BJ (cell line): ENCODE results near the gene MYOF. TPM values are rescaled to one million over a fixed set of nuclear protein-coding genes. Genes with fewer than 3 reads are reported as not detected.
A peak's percentile ranks its signal among the peaks of the same experiment; 100 is the strongest.

Source experiments
- CTCF ChIA-PET: fragments of 350-600 bp; formaldehyde crosslinking; extraction: SDS; loops from one replicate; lab custom pipeline; 2021; ENCODE audit warnings: antibody characterized with exemption, inconsistent platforms; lab: Yijun Ruan, JAX
- POLR2A ChIA-PET: fragments of 300-600 bp; sonication (Branson Sonifier 250); formaldehyde crosslinking; extraction: SDS; loops from one replicate; lab custom pipeline; 2021; ENCODE audit warnings: antibody characterized with exemption; lab: Charles Lee
- DNase-seq: peaks from one replicate; pipeline ENCODE4 v3.0.0-alpha.2; 2011; ENCODE audit warnings: low read depth
- H3K27me3 ChIP-seq: 2 replicates; pipeline ENCODE4 v1.6.0; 2011; ENCODE audit warnings: low read length; ENCODE audit not compliant: control insufficient read depth, insufficient read depth
- H3K36me3 ChIP-seq: 2 replicates; pipeline ENCODE4 v1.5.1; 2011; ENCODE audit warnings: low read length; ENCODE audit not compliant: control insufficient read depth, insufficient read depth
- H3K4me3 ChIP-seq: 2 replicates; pipeline ENCODE4 v1.5.1; 2011; ENCODE audit warnings: low read depth, mild to moderate bottlenecking, control low read depth, low read length
- polyA plus RNA-seq: library from polyadenylated mRNA; depleted of rRNA; stranded (reverse); fragments of >200 nt; gene quantifications from 2 replicates; pipeline ENCODE4 v1.2.3, GENCODE V29; 2011
- TF ChIP-seq, protein P1 (sequence below): IDR thresholded peaks from 2 replicates; pipeline ENCODE4 v1.5.1; 2011; ENCODE audit warnings: low read depth, mild to moderate bottlenecking, control low read depth, inconsistent platforms, low read length, moderate library complexity; ENCODE audit not compliant: insufficient read depth

The MYOF gene
- polyA plus RNA-seq, 1 experiment = 355 TPM

DNA sequence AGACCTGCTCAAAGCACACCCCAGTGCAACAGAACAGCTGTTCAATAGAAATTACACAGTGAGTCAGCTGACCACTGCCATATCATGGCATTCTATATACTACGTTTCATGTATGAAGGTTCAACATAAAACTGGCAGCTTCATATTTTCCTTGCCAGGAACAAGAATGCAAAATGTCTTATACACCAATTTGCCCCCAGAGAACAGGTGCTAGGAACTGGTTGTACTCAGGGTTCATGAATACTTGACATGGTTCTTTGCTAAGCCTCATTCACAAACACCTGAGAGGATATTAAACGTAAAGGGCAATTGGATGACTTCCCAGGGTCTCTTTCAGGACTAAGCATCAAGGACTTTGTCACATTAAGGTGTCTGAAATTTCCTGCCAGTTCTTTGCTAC lies 6.9 kb downstream of the MYOF start:
- no peak for DNase-seq
- TF ChIP-seq, protein P1, sequence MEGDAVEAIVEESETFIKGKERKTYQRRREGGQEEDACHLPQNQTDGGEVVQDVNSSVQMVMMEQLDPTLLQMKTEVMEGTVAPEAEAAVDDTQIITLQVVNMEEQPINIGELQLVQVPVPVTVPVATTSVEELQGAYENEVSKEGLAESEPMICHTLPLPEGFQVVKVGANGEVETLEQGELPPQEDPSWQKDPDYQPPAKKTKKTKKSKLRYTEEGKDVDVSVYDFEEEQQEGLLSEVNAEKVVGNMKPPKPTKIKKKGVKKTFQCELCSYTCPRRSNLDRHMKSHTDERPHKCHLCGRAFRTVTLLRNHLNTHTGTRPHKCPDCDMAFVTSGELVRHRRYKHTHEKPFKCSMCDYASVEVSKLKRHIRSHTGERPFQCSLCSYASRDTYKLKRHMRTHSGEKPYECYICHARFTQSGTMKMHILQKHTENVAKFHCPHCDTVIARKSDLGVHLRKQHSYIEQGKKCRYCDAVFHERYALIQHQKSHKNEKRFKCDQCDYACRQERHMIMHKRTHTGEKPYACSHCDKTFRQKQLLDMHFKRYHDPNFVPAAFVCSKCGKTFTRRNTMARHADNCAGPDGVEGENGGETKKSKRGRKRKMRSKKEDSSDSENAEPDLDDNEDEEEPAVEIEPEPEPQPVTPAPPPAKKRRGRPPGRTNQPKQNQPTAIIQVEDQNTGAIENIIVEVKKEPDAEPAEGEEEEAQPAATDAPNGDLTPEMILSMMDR = no peak
- no peak overlapping the region for H3K4me3 ChIP-seq
- ChIA-PET CTCF (interaction anchor here (0.6 to 3.3 kb wide), 4 partner anchors 9 to 122 kb away, joined by 3 to 14 read pairs (median 4); no protein-coding TSS in a partner anchor), POLR2A (interaction anchor here (1.2 kb wide), 1 partner anchor 9 kb away, joined by 4 read pairs; no protein-coding TSS in a partner anchor)
- peaks cover 2% of the 10 kb centered on the region; the same call in 1 of the 2 replicates for H3K36me3 ChIP-seq
- H3K27me3 ChIP-seq = no peaks in the 10 kb centered on the region

DNA sequence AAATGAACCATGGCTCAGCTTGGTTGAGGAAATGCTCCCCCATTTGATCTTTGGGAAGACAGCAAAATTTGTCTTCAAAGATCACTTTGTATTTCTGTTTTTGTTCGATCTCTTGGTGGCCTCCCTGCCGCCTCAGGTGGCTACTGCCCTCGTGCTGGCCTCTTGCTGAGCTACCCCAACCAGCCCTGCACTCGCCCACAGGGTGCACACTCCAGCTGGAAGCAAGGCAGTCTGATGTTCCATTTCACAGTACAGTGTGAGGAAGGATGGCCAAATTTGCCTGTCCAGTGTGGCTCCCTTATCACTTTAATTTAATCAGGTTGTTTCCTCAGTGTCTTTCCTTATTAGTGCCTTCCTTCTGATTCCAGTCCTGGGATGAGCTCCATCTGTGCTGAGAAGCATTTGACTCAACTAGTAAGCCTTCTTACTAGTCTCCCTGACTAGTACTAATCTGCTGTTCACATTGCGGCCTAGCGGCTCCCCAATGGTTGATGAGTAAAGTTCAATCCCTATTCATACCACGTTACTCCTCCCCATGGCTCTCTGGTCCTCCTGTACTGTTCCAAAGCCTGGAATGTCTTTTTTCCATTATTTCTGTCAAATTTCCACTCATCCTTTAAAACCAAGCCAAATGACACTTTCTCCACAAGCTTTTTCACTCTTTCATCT lies 8.2 kb downstream of the MYOF start:
- Histone ChIP-seq H3K36me3 (peaks cover 4% of the 10 kb centered on the region), H3K4me3 (no peak overlapping the region), H3K27me3 (no peaks in the 10 kb centered on the region)
- DNase-seq = no peak
- CTCF ChIA-PET = interaction anchor here (0.6 to 3.8 kb wide), 5 partner anchors 8 to 99 kb away, joined by 3 to 14 read pairs (median 4); partner anchors contain the start of gene MYOF
- TF ChIP-seq, protein P1 = no peak
- POLR2A ChIA-PET = interaction anchor here (0.6 to 0.8 kb wide), 3 partner anchors 8 to 43 kb away, joined by 3 to 17 read pairs (median 9); no protein-coding TSS in a partner anchor

DNA sequence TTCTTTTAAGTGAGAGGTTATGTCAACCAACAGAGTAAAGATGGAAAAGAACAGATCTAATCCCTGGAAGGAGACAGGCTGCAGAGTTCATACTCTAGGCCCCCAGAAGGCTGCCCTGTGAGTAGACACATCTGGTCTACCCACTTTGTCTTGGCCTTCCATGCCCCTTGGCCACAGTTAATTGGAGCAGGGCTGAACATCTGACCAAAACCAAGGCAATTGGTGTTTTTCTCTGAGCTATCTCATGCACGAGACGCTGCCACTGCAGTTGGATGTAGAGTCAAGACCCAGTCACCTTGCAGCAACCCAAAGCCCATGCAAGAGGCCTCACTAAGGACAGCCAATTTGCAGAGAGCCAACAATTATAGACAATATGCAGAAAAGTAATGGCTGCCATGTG lies 9.0 kb downstream of the MYOF start:
- TF ChIP-seq, protein P1 = no peak
- ChIA-PET POLR2A (interaction anchor here (0.6 kb wide), 1 partner anchor 7 kb away, joined by 3 read pairs; no protein-coding TSS in a partner anchor), CTCF (interaction anchor here (0.7 to 3.8 kb wide), 4 partner anchors 9 to 98 kb away, joined by 3 to 14 read pairs (median 9); partner anchors contain the start of gene MYOF)
- Histone ChIP-seq H3K36me3 (peaks cover 4% of the 10 kb centered on the region), H3K27me3 (no peaks in the 10 kb centered on the region), H3K4me3 (no peak overlapping the region)
- no peak for DNase-seq

DNA sequence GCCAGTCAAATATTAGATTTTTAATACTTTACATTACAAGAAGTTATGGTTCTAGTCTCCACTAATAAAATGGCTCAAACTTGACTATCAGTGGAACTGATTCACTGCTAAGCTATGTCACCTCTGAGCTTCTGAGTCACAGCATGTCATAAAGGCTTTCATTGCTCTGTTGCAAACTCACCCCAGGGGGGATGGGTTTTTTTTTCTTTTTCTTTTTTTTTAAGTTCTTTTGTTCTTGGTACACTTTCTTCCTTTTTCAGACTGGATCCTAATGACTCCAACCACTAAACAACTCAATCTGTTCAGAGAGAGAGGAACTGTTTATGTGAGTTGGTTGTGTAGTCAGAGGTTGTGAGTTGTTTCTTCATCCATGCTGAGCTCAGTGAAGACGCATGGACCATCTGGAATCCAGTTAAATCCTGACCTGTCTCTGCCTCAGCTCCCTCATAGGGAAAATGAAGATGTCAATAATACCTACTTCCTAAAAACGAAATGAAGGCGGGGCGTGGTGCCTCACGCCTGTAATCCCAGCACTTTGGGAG lies 11.0 kb downstream of the MYOF start:
- ChIA-PET POLR2A (interaction anchor here (0.5 to 1.3 kb wide), 8 partner anchors 9 to 95 kb away, joined by 3 to 13 read pairs (median 4); partner anchors contain the start of gene MYOF), CTCF (interaction anchor here (1.1 to 3.8 kb wide), 8 partner anchors 10 to 114 kb away, joined by 3 to 14 read pairs (median 4); partner anchors contain the start of gene MYOF)
- peak; percentile 98 for DNase-seq
- Histone ChIP-seq H3K36me3 (peaks cover 5% of the 10 kb centered on the region), H3K27me3 (no peaks in the 10 kb centered on the region), H3K4me3 (no peak overlapping the region)
- TF ChIP-seq, protein P1 = no peak

DNA sequence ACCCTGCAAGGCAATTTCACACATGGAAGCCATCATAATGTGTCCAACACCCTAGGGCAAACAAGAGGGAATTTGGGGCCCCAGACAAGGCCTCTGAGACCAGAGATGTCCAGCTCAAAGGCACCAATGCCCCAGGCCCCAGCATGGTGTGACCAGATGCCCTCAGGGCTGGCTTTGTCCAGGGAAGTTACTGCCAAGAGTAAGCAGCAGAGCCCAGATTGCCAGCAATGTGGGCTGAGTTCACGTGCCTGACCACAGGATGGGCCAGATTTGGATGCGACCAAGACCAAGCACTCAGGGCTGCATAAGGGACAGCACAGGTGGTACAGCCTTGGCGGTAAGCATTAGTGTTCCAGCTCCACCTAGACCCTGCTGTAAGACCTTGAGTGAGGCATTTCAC lies 12.7 kb downstream of the MYOF start:
- no peak for DNase-seq
- H3K36me3 ChIP-seq = peaks cover 5% of the 10 kb centered on the region
- no peaks in the 10 kb centered on the region for H3K27me3 ChIP-seq
- no peak overlapping the region for H3K4me3 ChIP-seq
- ChIA-PET POLR2A (no interaction called here), CTCF (interaction anchor here (1.1 to 2.4 kb wide), 7 partner anchors 11 to 93 kb away, joined by 3 to 11 read pairs (median 5); partner anchors contain the start of gene MYOF)
- TF ChIP-seq, protein P1 = no peak
